Testis (tissue), 3 donors: Measurements from ENCODE around the gene C22orf39. TPM values are rescaled to one million over a fixed set of nuclear protein-coding genes. Genes with fewer than 3 reads are reported as not detected.

Source experiments
- DNase-seq: peaks from one replicate; pipeline ENCODE4 v3.0.0-alpha.2; 2019
- H3K27ac ChIP-seq, 2 donors: fragments of 200-600 bp; sonication (generic); one replicate each; pipeline ENCODE4 v1.5.1; 2019
- H3K27me3 ChIP-seq: fragments of 200-600 bp; sonication (generic); one replicate; pipeline ENCODE4 v1.5.1; 2019
- H3K36me3 ChIP-seq: fragments of 200-600 bp; sonication (generic); one replicate; pipeline ENCODE4 v1.5.1; 2017; ENCODE audit warnings: low read depth; ENCODE audit errors: missing control alignments
- H3K4me1 ChIP-seq: fragments of 200-600 bp; sonication (generic); one replicate; pipeline ENCODE4 v1.5.1; 2019
- H3K4me3 ChIP-seq, 2 donors: fragments of 200-600 bp; sonication (generic); one replicate each; pipeline ENCODE4 v1.5.1; 2017 to 2019
- H3K9me3 ChIP-seq: fragments of 200-600 bp; sonication (generic); one replicate; pipeline ENCODE4 v1.5.1; 2017
- POLR2A ChIP-seq: fragments of 450-650 bp; IDR thresholded peaks from one replicate; pipeline ENCODE4 v1.6.1; 2017; ENCODE audit warnings: antibody characterized with exemption, mild to moderate bottlenecking, moderate library complexity
- WGBS, 2 donors: methylation state at CpG; one replicate each; pipeline ENCODE4 v1.1.5; 2018; 5-methylcytosine and 5-hydroxymethylcytosine counted together
- intact Hi-C: fragments of 100-400 bp; cut with DNase I; formaldehyde crosslinking; loops from one replicate; pipeline ENCODE4 v1.15.1; 2023; ENCODE audit warnings: low total_unique reads
- polyA plus RNA-seq: library from polyadenylated mRNA; stranded (reverse); fragments of 350-450 nt; fragmentation: Illumina TruSeq; extraction: RNeasy Lipid Tissue Mini Kit (QIAGEN cat#74804); gene quantifications from one replicate; pipeline ENCODE4 v1.2.3, GENCODE V29; 2014; ENCODE audit warnings: low read depth, low replicate concordance; ENCODE audit not compliant: insufficient read depth
- total RNA-seq, 2 donors: library from RNA; depleted of rRNA; stranded (reverse); fragments of >200 nt; gene quantifications; one replicate each; pipeline ENCODE4 v1.2.3, GENCODE V29; 2016
- TF ChIP-seq, protein P1 (sequence below), 3 experiments: fragments of 450-650 bp in 2 of 3; fragments of 200-600 bp in 1 of 3; sonication (generic) in 1 of 3; IDR thresholded peaks; one replicate each; pipeline ENCODE4 v1.5.1; 2016 to 2019; ENCODE audit warnings: antibody characterized with exemption in 3 of 3, mild to moderate bottlenecking in 2 of 3, moderate library complexity in 1 of 3

The C22orf39 gene
- total and polyA plus RNA-seq, 3 donors from 2014 or later, result 38.7 to 64.1 (median 60.9) TPM

DNA sequence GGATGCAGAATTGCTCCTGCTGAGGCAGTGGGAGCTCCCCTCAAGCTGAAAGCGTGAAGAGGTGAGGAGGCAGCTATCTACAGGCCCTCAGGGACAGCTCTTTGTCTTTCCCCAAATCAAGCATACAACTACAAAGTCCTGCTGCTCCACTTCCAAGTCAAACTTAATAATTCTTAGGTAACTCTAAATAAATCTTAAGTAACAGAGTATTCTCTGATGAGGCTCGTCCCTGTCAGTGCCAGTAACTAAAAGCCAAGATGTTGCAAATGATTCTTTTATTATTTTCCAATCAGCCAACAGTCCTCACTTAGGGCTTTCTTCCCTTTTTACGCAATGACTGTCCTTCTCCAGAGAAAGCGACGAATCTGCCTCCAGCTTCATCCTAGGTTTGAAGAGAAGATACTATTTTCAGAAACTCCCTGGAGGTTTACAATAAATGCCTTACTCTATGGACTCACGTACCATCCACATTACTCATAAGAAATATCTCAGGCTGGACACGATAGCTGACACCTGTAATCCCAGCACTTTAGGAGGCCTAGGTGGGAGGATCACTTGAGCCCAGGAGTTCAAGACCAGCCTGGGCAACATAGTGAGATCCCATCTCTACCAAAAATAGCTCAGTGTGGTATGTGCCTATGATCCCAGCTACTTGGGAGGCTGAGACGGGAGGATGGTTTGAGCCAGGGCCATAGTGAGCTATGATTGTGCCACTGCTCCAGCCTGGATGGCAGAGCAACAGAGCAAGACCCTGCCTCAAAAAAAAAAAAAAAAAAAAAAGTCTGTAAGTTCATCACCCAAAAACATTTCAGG is 3.1 kb upstream of the C22orf39 start:
- H3K36me3 ChIP-seq, result no peaks in the 10 kb centered on the region
- no peak overlapping the region for H3K27ac ChIP-seq

DNA sequence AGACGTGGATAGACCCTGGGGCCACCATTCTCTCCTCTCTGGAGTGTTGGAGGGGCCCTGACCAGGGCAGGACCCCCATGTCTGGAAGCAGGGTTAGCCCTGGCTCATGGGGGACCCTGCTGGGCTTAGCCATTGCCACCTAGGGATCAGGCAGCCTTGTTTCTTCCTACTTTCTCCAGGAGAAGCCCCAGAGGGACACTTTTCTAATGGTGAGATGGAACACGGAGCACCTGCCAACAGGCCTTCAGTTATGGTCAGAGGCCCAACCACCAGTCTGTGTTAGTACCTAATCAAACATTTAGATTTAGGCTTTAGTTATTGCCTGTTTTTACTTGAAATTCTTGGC is 1.9 kb upstream of the C22orf39 start:
- no peak for TF ChIP-seq POLR2A
- TF ChIP-seq, protein P1, sequence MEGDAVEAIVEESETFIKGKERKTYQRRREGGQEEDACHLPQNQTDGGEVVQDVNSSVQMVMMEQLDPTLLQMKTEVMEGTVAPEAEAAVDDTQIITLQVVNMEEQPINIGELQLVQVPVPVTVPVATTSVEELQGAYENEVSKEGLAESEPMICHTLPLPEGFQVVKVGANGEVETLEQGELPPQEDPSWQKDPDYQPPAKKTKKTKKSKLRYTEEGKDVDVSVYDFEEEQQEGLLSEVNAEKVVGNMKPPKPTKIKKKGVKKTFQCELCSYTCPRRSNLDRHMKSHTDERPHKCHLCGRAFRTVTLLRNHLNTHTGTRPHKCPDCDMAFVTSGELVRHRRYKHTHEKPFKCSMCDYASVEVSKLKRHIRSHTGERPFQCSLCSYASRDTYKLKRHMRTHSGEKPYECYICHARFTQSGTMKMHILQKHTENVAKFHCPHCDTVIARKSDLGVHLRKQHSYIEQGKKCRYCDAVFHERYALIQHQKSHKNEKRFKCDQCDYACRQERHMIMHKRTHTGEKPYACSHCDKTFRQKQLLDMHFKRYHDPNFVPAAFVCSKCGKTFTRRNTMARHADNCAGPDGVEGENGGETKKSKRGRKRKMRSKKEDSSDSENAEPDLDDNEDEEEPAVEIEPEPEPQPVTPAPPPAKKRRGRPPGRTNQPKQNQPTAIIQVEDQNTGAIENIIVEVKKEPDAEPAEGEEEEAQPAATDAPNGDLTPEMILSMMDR (IDR thresholded peaks at IDR 0.05), result no peak
- Histone ChIP-seq H3K4me1 (peaks cover 19% of the 10 kb centered on the region), H3K27me3 (no peaks in the 10 kb centered on the region), H3K27ac (no peak overlapping the region), H3K36me3 (no peaks in the 10 kb centered on the region), H3K9me3 (no peaks in the 10 kb centered on the region), H3K4me3 (no peak overlapping the region)
- intact Hi-C loops, result no loop called here
- 83 to 87% methylated on average over 2 of the region's 2 CpGs for WGBS, 2 donors
- DNase-seq, result no peak

More for the DNA sequence above, 3.1 kb upstream of the C22orf39 start:
- intact Hi-C loops, result no loop called here
- no peak for DNase-seq
- H3K4me1 ChIP-seq, result peaks cover 18% of the 10 kb centered on the region
- no peak for TF ChIP-seq POLR2A
- TF ChIP-seq, protein P1 (IDR thresholded peaks at IDR 0.05), result no peak
- WGBS, 2 donors, result 85 to 86% methylated on average over 8 of the region's 8 CpGs
- H3K4me3 ChIP-seq, result no peak overlapping the region
- no peaks in the 10 kb centered on the region for H3K9me3 ChIP-seq
- no peaks in the 10 kb centered on the region for H3K27me3 ChIP-seq

DNA sequence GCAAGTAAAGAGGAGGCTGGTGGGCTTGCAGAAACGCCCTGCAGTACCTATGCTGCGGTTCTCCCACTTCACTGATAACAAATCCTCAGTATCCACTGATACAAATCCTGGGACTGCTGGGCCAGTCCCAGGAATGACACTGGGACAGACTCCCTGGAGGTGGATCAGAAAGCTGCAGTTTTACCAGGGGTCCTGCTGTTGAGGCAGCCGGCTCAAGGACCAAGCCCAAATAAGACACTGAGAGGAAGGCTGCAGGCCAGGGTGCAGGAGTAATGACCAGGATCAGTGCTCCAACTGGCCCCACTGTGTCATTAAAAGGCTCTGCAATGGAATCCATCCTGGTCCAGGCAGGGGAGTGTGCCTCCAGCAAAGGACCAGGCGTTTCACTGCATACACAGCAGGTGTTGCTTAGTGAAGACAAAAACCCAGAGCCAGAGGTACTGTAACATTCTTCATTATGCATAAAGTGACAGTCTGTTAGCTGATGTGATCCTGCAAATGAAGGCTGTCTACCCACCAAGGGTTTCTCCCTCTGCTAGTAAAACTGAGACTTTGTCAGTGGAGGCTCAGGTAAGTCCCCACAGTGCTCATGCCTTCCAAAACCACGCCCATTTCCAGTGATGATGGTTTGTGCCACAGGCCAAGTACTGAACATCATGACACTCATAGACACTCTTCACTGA is 1.4 kb upstream of the C22orf39 start:
- Histone ChIP-seq H3K4me3 (no peak overlapping the region), H3K27me3 (no peaks in the 10 kb centered on the region), H3K9me3 (no peaks in the 10 kb centered on the region), H3K36me3 (no peaks in the 10 kb centered on the region), H3K27ac (no peak overlapping the region), H3K4me1 (peaks cover 19% of the 10 kb centered on the region)
- 66 to 68% methylated on average over 5 of the region's 5 CpGs for WGBS, 2 donors
- intact Hi-C loops, result no loop called here
- TF ChIP-seq, protein P1 (IDR thresholded peaks at IDR 0.05), result no peak
- TF ChIP-seq POLR2A, result no peak
- DNase-seq, result no peak

DNA sequence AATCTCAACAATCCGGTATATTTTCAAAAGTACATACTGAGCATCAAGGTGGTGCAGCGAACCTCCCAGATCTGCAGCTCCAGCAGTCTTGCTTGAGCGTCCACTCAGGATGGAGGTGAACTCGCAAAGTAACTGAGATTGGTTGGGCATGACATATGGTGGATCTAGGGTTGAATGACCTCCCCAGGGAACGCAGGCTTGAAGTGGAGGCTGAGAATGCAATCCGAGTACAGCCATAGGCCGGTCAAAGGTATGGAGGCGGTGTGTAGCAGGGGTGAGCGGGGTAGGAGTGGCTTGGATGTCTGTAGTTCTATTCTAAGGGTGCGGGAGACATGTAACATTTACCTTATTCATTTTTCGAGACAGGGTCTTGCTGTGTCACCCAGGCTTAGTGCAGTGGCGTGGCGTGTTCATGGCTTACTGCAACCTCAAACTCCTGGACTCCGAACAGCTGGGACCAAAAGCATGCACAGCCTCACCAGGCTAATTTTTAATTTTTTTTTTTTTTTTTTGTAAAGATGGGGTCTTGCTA is 631 bp upstream of the C22orf39 start:
- H3K27ac ChIP-seq, result peak overlapping the region; percentile 87 to 90
- TF ChIP-seq POLR2A, result no peak
- TF ChIP-seq, protein P1 (IDR thresholded peaks at IDR 0.05), result no peak
- intact Hi-C loops, result no loop called here
- WGBS, 2 donors, result 7 to 16% methylated on average over 14 of the region's 14 CpGs
- H3K4me3 ChIP-seq, result peak overlapping the region; percentile 93 to 94
- peak; percentile 26 for DNase-seq
- peaks cover 19% of the 10 kb centered on the region for H3K4me1 ChIP-seq
- H3K27me3 ChIP-seq, result no peaks in the 10 kb centered on the region
- H3K9me3 ChIP-seq, result no peaks in the 10 kb centered on the region
- H3K36me3 ChIP-seq, result no peaks in the 10 kb centered on the region
